Activated CD4-positive, CD25-positive, alpha-beta regulatory T cell treated with anti-CD3 and anti-CD28 coated beads, Interleukin-2, amount 50 U/mL, for 24 hours (primary cell): Measurements from ENCODE around the gene RPL4.

Source experiments
- ATAC-seq, 2 donors: fragments of 150-1000 bp; cut with Tn5 transposase; one replicate each; pipeline ENCODE4 v1.10.0; 2021; ENCODE audit warnings: mild to moderate bottlenecking in 1 of 2, moderate library complexity in 1 of 2

RPL4 gene

GRCh38 chr15:66454143-66454542, 50.5 kb downstream of the RPL4 start:
- no peak for ATAC-seq

- no peak for ATAC-seq
These were observed 51.6 kb downstream of the RPL4 start for GRCh38 chr15:66452971-66453580.

- ATAC-seq = no peak
These were observed 52.2 kb downstream of the RPL4 start for GRCh38 chr15:66452420-66452819.
